ENCODE measurements around the gene ITGBL1.

Gene ITGBL1

GRCh38 chr13:101752432-101752831 lies 300.0 kb downstream of the ITGBL1 start:
- Histone ChIP-seq H3K27me3 (ENCODE audit: insufficient read depth, low read length, poor library complexity) (no peaks in the 10 kb centered on the region), H3K27ac (ENCODE audit: low read length) (no peak overlapping the region), H4K20me1 (ENCODE audit: insufficient read depth, low read length) (no peaks in the 10 kb centered on the region), H3K4me1 (ENCODE audit: insufficient read depth, low read length) (no peaks in the 10 kb centered on the region), H3K79me2 (ENCODE audit: insufficient read depth, low read length) (no peaks in the 10 kb centered on the region), H3K9ac (ENCODE audit: low read depth, low read length) (no peak overlapping the region), H3K4me3 (ENCODE audit: low read depth in 1 of 2, low read length in 2 of 2) (no peak overlapping the region), H3K9me3 (ENCODE audit: insufficient read depth, low read length, severe bottlenecking) (no peaks in the 10 kb centered on the region), H2AFZ (ENCODE audit: low read depth, low read length) (no peak overlapping the region), H3K36me3 (ENCODE audit: insufficient read depth, low read length) (no peaks in the 10 kb centered on the region), H3K4me2 (ENCODE audit: insufficient read depth, low read length) (no peak overlapping the region)
- no peak for ATAC-seq (ENCODE audit: insufficient read depth, low read depth)
- no peak for TF ChIP-seq EZH2 (IDR thresholded peaks at IDR 0.05; ENCODE audit: borderline replicate concordance, low read depth, low read length, severe bottlenecking)
- no peak for TF ChIP-seq CTCF (IDR thresholded peaks at IDR 0.05; ENCODE audit: borderline replicate concordance, extremely low read depth, low read length, poor library complexity, severe bottlenecking)
- no peak for DNase-seq

GRCh38 chr13:101755228-101755887 lies 302.9 kb downstream of the ITGBL1 start:
- Histone ChIP-seq H3K4me2 (ENCODE audit: insufficient read depth, low read length) (no peak overlapping the region), H3K4me1 (ENCODE audit: insufficient read depth, low read length) (no peaks in the 10 kb centered on the region), H3K27ac (ENCODE audit: low read length) (no peak overlapping the region), H3K27me3 (ENCODE audit: insufficient read depth, low read length, poor library complexity) (no peaks in the 10 kb centered on the region), H3K9me3 (ENCODE audit: insufficient read depth, low read length, severe bottlenecking) (no peaks in the 10 kb centered on the region), H3K79me2 (ENCODE audit: insufficient read depth, low read length) (no peaks in the 10 kb centered on the region), H4K20me1 (ENCODE audit: insufficient read depth, low read length) (no peaks in the 10 kb centered on the region), H2AFZ (ENCODE audit: low read depth, low read length) (no peak overlapping the region), H3K36me3 (ENCODE audit: insufficient read depth, low read length) (no peaks in the 10 kb centered on the region), H3K4me3 (ENCODE audit: low read depth in 1 of 2, low read length in 2 of 2) (no peak overlapping the region), H3K9ac (ENCODE audit: low read depth, low read length) (no peak overlapping the region)
- ATAC-seq (ENCODE audit: insufficient read depth, low read depth), result no peak
- DNase-seq, result no peak
- no peak for TF ChIP-seq CTCF (IDR thresholded peaks at IDR 0.05; ENCODE audit: borderline replicate concordance, extremely low read depth, low read length, poor library complexity, severe bottlenecking)
- no peak for TF ChIP-seq EZH2 (IDR thresholded peaks at IDR 0.05; ENCODE audit: borderline replicate concordance, low read depth, low read length, severe bottlenecking)

- DNase-seq (no peak), ATAC-seq (ENCODE audit: insufficient read depth, low read depth) (peak; percentile 96)
- Histone ChIP-seq H2AFZ (ENCODE audit: low read depth, low read length) (no peak overlapping the region), H3K9me3 (ENCODE audit: insufficient read depth, low read length, severe bottlenecking) (no peaks in the 10 kb centered on the region), H3K4me3 (ENCODE audit: low read depth in 1 of 2, low read length in 2 of 2) (no peak overlapping the region), H3K4me1 (ENCODE audit: insufficient read depth, low read length) (no peaks in the 10 kb centered on the region), H4K20me1 (ENCODE audit: insufficient read depth, low read length) (no peaks in the 10 kb centered on the region), H3K27me3 (ENCODE audit: insufficient read depth, low read length, poor library complexity) (no peaks in the 10 kb centered on the region), H3K4me2 (ENCODE audit: insufficient read depth, low read length) (no peak overlapping the region), H3K36me3 (ENCODE audit: insufficient read depth, low read length) (no peaks in the 10 kb centered on the region), H3K79me2 (ENCODE audit: insufficient read depth, low read length) (no peaks in the 10 kb centered on the region), H3K9ac (ENCODE audit: low read depth, low read length) (no peak overlapping the region), H3K27ac (ENCODE audit: low read length) (no peak overlapping the region)
- peak; percentile 71 for TF ChIP-seq CTCF (IDR thresholded peaks at IDR 0.05; ENCODE audit: borderline replicate concordance, extremely low read depth, low read length, poor library complexity, severe bottlenecking)
- no peak for TF ChIP-seq EZH2 (IDR thresholded peaks at IDR 0.05; ENCODE audit: borderline replicate concordance, low read depth, low read length, severe bottlenecking)
These were observed 305.1 kb downstream of the ITGBL1 start for GRCh38 chr13:101757446-101758039.
